OCI-LY1 (cell line): ENCODE data around the gene HOMER2.

ENCODE experiments used
- CTCF ChIP-seq: fragments of 200-600 bp; sonication (generic), shearing (Covaris generic); IDR thresholded peaks from 2 replicates; pipeline ENCODE4 v1.5.1; 2017; ENCODE audit warnings: mild to moderate bottlenecking, antibody characterized with exemption, low read length, moderate library complexity, mixed read lengths
- EZH2 ChIP-seq: fragments of 200-600 bp; sonication (generic), shearing (Covaris generic); IDR thresholded peaks from 2 replicates; pipeline ENCODE4 v1.8.0; 2017; ENCODE audit warnings: borderline replicate concordance, mixed run types, mild to moderate bottlenecking, antibody characterized with exemption, low read length, moderate library complexity, mixed read lengths

GRCh38 chr15:82849556-82850512 is 102.7 kb downstream of the HOMER2 start:
- TF ChIP-seq CTCF (peak; percentile 89), EZH2 (no peak)
